Osteoblast (primary cell): ENCODE results near the gene APEH. TPM values are rescaled to one million over a fixed set of nuclear protein-coding genes. Genes with fewer than 3 reads are reported as not detected.
A peak's percentile ranks its signal among the peaks of the same experiment; 100 is the strongest.

ENCODE experiments used
- DNase-seq: peaks from one replicate; pipeline ENCODE4 v3.0.0; 2011; ENCODE audit warnings: low spot score, mixed read lengths; ENCODE audit not compliant: insufficient read length; ENCODE audit errors: missing footprints
- H2AFZ ChIP-seq: 2 replicates; pipeline ENCODE4 v1.6.0; 2011; ENCODE audit warnings: mild to moderate bottlenecking, low read length
- H3K27ac ChIP-seq: 2 replicates; pipeline ENCODE4 v1.5.1; 2011; ENCODE audit warnings: mild to moderate bottlenecking, low read depth, low read length, moderate library complexity
- H3K27me3 ChIP-seq: 2 replicates; pipeline ENCODE4 v1.6.0; 2012; ENCODE audit warnings: mild to moderate bottlenecking, control low read depth, inconsistent platforms, low read length, moderate library complexity; ENCODE audit not compliant: insufficient read depth
- H3K36me3 ChIP-seq: 2 replicates; pipeline ENCODE4 v1.5.1; 2011; ENCODE audit warnings: mild to moderate bottlenecking, low read length, control low read depth, moderate library complexity; ENCODE audit not compliant: insufficient read depth
- H3K4me1 ChIP-seq: 2 replicates; pipeline ENCODE4 v1.5.1; 2011; ENCODE audit warnings: mild to moderate bottlenecking, low read length, control low read depth, moderate library complexity; ENCODE audit not compliant: insufficient read depth
- H3K4me2 ChIP-seq: 2 replicates; pipeline ENCODE4 v1.6.0; 2011; ENCODE audit warnings: mild to moderate bottlenecking, low read length; ENCODE audit not compliant: insufficient read depth
- H3K4me3 ChIP-seq: fragments of 200-600 bp; sonication (generic); 3 replicates; pipeline ENCODE4 v1.5.1; 2012; ENCODE audit warnings: mild to moderate bottlenecking, low read length, inconsistent platforms; ENCODE audit not compliant: insufficient read depth
- H3K79me2 ChIP-seq: 2 replicates; pipeline ENCODE4 v1.6.0; 2012; ENCODE audit warnings: mild to moderate bottlenecking, low read length, control low read depth, inconsistent platforms; ENCODE audit not compliant: insufficient read depth
- H3K9me3 ChIP-seq: 2 replicates; pipeline ENCODE4 v1.5.1; 2011; ENCODE audit warnings: low read depth, low read length, control low read depth
- H4K20me1 ChIP-seq: 2 replicates; pipeline ENCODE4 v1.6.0; 2012; ENCODE audit warnings: mild to moderate bottlenecking, low read length, control low read depth; ENCODE audit not compliant: insufficient read depth
- total RNA-seq: library from RNA; depleted of rRNA; stranded (reverse); fragments of >200 nt; gene quantifications from 2 replicates; pipeline ENCODE4 v1.2.3, GENCODE V29; 2012
- TF ChIP-seq, protein P1 (sequence below): IDR thresholded peaks from 2 replicates; pipeline ENCODE4 v1.5.1; 2011; ENCODE audit warnings: mild to moderate bottlenecking, low read depth, low read length, moderate library complexity; ENCODE audit errors: extremely low read depth

The APEH gene
- total RNA-seq, 1 donor: 98.8 TPM

DNA sequence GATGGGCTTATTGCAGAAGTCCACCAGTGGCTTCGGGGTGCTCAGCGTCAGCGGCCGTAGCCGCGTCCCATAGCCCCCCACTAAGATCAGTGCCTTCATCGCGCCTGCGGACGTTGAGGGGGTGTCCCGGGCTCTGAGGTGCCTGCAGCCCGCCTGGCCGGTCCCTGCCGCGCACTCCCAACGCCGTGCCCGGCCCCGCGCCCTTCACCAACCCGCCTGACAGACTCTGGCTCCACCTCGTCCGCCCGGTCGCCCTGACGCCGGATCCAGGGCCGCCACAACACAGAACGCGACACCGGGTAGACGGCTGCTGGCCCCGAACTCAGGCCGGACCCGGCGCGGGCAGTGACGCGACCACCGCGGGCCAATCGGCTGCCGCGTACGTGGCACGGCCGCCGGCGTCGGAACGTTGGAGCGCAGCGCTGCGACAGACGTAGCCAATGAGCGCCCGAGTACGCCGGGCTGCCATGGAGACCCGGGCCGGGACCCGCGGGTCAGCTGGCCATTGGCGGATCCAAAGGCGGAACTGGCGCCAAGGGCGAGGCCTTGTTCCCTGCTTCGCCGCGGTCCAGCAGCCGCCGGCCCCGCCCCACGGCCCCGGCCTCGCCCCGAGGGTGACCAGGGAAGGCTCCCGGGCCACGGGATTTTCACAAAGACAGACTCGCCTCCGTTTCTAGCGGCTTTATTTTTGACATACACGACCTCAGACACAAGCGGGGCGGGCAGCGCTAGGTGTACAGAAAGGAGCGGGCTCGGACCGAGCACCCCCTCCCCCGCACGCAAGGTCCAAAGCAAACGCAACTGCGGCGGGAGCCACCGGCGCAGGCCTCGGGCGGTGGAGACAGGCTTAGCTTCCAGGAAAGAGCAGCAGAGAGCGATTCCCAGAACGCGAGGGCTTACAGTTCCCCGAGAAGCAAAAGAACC, 49.7 kb downstream of the APEH start, which contains the start of gene GMPPB:
GMPPB (minus strand) TSS at position 324 of the 924 bp plus-strand sequence; CDS start at position 99, 225 bp downstream.
- H3K27ac ChIP-seq: peak within 1 kb of the TSS; percentile 96
- H3K4me1 ChIP-seq: peaks cover 19% of the 10 kb centered on the region
- H4K20me1 ChIP-seq: peaks cover 14% of the 10 kb centered on the region
- peak within 1 kb of the TSS; percentile 91 for H3K4me3 ChIP-seq
- DNase-seq: peak; percentile 100
- peak within 1 kb of the TSS; percentile 98 for H3K4me2 ChIP-seq
- H3K79me2 ChIP-seq: peaks cover 20% of the 10 kb centered on the region
- TF ChIP-seq, protein P1, sequence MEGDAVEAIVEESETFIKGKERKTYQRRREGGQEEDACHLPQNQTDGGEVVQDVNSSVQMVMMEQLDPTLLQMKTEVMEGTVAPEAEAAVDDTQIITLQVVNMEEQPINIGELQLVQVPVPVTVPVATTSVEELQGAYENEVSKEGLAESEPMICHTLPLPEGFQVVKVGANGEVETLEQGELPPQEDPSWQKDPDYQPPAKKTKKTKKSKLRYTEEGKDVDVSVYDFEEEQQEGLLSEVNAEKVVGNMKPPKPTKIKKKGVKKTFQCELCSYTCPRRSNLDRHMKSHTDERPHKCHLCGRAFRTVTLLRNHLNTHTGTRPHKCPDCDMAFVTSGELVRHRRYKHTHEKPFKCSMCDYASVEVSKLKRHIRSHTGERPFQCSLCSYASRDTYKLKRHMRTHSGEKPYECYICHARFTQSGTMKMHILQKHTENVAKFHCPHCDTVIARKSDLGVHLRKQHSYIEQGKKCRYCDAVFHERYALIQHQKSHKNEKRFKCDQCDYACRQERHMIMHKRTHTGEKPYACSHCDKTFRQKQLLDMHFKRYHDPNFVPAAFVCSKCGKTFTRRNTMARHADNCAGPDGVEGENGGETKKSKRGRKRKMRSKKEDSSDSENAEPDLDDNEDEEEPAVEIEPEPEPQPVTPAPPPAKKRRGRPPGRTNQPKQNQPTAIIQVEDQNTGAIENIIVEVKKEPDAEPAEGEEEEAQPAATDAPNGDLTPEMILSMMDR: no peak
- no peaks in the 10 kb centered on the region for H3K27me3 ChIP-seq
- H3K36me3 ChIP-seq: peaks cover 52% of the 10 kb centered on the region
- H2AFZ ChIP-seq: peak within 1 kb of the TSS; percentile 74
- H3K9me3 ChIP-seq: no peaks in the 10 kb centered on the region

- H3K4me3 ChIP-seq: peak overlapping the region; percentile 91
- peaks cover 14% of the 10 kb centered on the region for H4K20me1 ChIP-seq
- TF ChIP-seq, protein P1: no peak
- DNase-seq: peak; percentile 70
- peak overlapping the region; percentile 74 for H2AFZ ChIP-seq
- H3K27me3 ChIP-seq: no peaks in the 10 kb centered on the region
- peak overlapping the region; percentile 91 for H3K27ac ChIP-seq
- no peaks in the 10 kb centered on the region for H3K9me3 ChIP-seq
- H3K36me3 ChIP-seq: peaks cover 55% of the 10 kb centered on the region
- H3K79me2 ChIP-seq: peaks cover 20% of the 10 kb centered on the region
- H3K4me2 ChIP-seq: peak overlapping the region; percentile 98
- peaks cover 15% of the 10 kb centered on the region for H3K4me1 ChIP-seq
These were observed 50.4 kb downstream of the APEH start for GRCh38 chr3:49724586-49724985.

- H3K4me2 ChIP-seq: no peak overlapping the region
- H3K79me2 ChIP-seq: peaks cover 20% of the 10 kb centered on the region
- peaks cover 59% of the 10 kb centered on the region for H3K36me3 ChIP-seq
- no peaks in the 10 kb centered on the region for H3K27me3 ChIP-seq
- no peak overlapping the region for H3K4me3 ChIP-seq
- peaks cover 10% of the 10 kb centered on the region for H4K20me1 ChIP-seq
- H2AFZ ChIP-seq: no peak overlapping the region
- peak; percentile 81 for DNase-seq
- TF ChIP-seq, protein P1: no peak
- no peak overlapping the region for H3K27ac ChIP-seq
- H3K9me3 ChIP-seq: no peaks in the 10 kb centered on the region
- peaks cover 15% of the 10 kb centered on the region for H3K4me1 ChIP-seq
These were observed 51.9 kb downstream of the APEH start for GRCh38 chr3:49725906-49726681.
